Panc1 (cell line): ENCODE measurements around the gene TRPM5. TPM values are rescaled to one million over a fixed set of nuclear protein-coding genes. Genes with fewer than 3 reads are reported as not detected.

Source experiments
- ATAC-seq: fragments of 200-7000 bp; cut with Tn5 transposase; 2 replicates; pipeline ENCODE4 v1.9.1; 2020; ENCODE audit warnings: mild to moderate bottlenecking, moderate library complexity
- BruUV-seq: library from RNA; stranded (reverse); fragments of 400-500 nt; replicated peaks from 2 replicates; lab custom pipeline; 2021; lab: Mats Ljungman, UMichigan
- CTCF ChIA-PET: fragments of 300-600 bp; sonication (Branson Sonifier 250); formaldehyde crosslinking; loops from one replicate; lab custom pipeline; 2022; ENCODE audit warnings: antibody characterized with exemption; lab: Charles Lee
- POLR2A ChIA-PET: fragments of 300-600 bp; sonication (Branson Sonifier 250); formaldehyde crosslinking; loops from one replicate; lab custom pipeline; 2022; ENCODE audit warnings: antibody characterized with exemption; lab: Charles Lee
- DNase-seq: peaks from one replicate; pipeline ENCODE4 v3.0.0-alpha.2; 2010; ENCODE audit warnings: low read depth, low spot score
- H3K27ac ChIP-seq: 2 replicates; pipeline ENCODE4 v1.5.1; 2011; ENCODE audit warnings: mild to moderate bottlenecking, low read length, inconsistent platforms
- H3K27me3 ChIP-seq: fragments of 200-500 bp; sonication (Bioruptor generic); 2 replicates; pipeline ENCODE4 v1.6.0; 2014; ENCODE audit warnings: low read length, inconsistent platforms; ENCODE audit not compliant: control insufficient read depth, insufficient read depth
- H3K36me3 ChIP-seq: fragments of 200-500 bp; sonication (Bioruptor generic); 2 replicates; pipeline ENCODE4 v1.5.1; 2014; ENCODE audit warnings: inconsistent platforms, mild to moderate bottlenecking, low read length, moderate library complexity; ENCODE audit not compliant: control insufficient read depth, insufficient read depth
- H3K4me1 ChIP-seq: 2 replicates; pipeline ENCODE4 v1.5.1; 2011; ENCODE audit warnings: inconsistent platforms, mild to moderate bottlenecking, low read length, moderate library complexity; ENCODE audit not compliant: control insufficient read depth, insufficient read depth
- H3K4me3 ChIP-seq, 2 experiments: 2 replicates each; pipeline ENCODE4 v1.5.1; 2011 to 2012; ENCODE audit warnings: low read depth in 2 of 2, low read length in 2 of 2, mild to moderate bottlenecking in 2 of 2, inconsistent platforms in 1 of 2, moderate library complexity in 1 of 2
- H3K9me3 ChIP-seq: fragments of 200-500 bp; sonication (Bioruptor generic); 2 replicates; pipeline ENCODE4 v1.5.1; 2014; ENCODE audit warnings: low read depth, mild to moderate bottlenecking, inconsistent platforms, low read length, moderate library complexity; ENCODE audit not compliant: control insufficient read depth, insufficient read depth
- POLR2AphosphoS5 ChIP-seq: IDR thresholded peaks from 2 replicates; pipeline ENCODE4 v1.6.1; 2012; ENCODE audit warnings: mild to moderate bottlenecking, low read depth, low read length, moderate library complexity
- SIN3A ChIP-seq: IDR thresholded peaks from 2 replicates; pipeline ENCODE4 v1.6.1; 2012; ENCODE audit warnings: low read depth, mild to moderate bottlenecking, low read length, moderate library complexity, borderline replicate concordance; ENCODE audit not compliant: insufficient read depth
- TCF7L2 ChIP-seq: IDR thresholded peaks from 2 replicates; pipeline ENCODE4 v1.6.1; 2011; ENCODE audit warnings: mild to moderate bottlenecking, low read depth, low read length, inconsistent platforms
- in situ Hi-C: cut with HindIII; loops from 2 replicates; pipeline ENCODE4 v1.10.0; 2016; ENCODE audit warnings: low sequenced_read_pairs, low pct_unique_long_range_greater_than_20kb
- intact Hi-C: fragments of 100-400 bp; cut with micrococcal nuclease; formaldehyde crosslinking; loops from one replicate; pipeline ENCODE4 v1.10.0; 2022; ENCODE audit not compliant: unreplicated experiment
- total RNA-seq: library from RNA; stranded (reverse); gene quantifications from one replicate; pipeline ENCODE4 v1.2.1, GENCODE V29; 2021; ENCODE audit not compliant: unreplicated experiment
- TF ChIP-seq, protein P1 (sequence below), 2 experiments: IDR thresholded peaks; 2 replicates each; pipeline ENCODE4 v1.6.1; 2011 to 2012; ENCODE audit warnings: low read depth in 2 of 2, control low read depth in 1 of 2, low read length in 1 of 2, mild to moderate bottlenecking in 1 of 2, moderate library complexity in 1 of 2; ENCODE audit not compliant: insufficient read depth in 1 of 2
- TF ChIP-seq, protein P2 (sequence below): fragments of 450-650 bp; IDR thresholded peaks from 2 replicates; pipeline ENCODE4 v1.5.1; 2017; ENCODE audit warnings: mild to moderate bottlenecking

Gene TRPM5
- total RNA-seq, 1 experiment from 2014 or later, result 0.08 TPM

DNA sequence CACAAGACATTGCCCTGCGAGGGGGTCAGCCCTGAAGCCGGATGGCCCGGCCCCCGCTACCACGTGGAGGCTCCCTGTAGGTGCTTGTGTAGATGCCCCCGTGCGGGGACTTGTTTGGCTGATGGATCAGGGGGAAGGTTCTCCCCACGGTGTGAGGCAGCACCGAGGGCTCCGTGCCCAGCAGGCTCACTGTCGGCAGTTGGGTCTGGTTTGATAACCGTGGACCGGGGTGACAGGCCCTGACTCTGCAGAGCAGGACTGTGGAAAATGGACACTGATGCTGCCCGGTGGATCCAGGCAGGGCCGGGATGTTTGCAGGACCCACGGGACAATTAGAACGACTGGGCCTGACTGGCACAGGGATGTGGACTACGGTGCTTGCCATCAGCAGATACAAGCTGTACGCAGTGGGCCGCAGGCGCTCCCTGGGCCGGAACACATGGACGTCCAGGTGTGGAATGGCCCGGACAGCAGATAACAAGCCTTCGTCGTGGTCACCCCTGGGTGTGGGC is 19.5 kb upstream of the TRPM5 start:
- in situ Hi-C loops (no loop called here), intact Hi-C loops (no loop called here)
- Histone ChIP-seq H3K9me3 (no peaks in the 10 kb centered on the region), H3K4me3 (no peak overlapping the region), H3K27ac (no peak overlapping the region), H3K27me3 (peaks cover under 1% of the 10 kb centered on the region; the same call in 1 of the 2 replicates), H3K36me3 (no peaks in the 10 kb centered on the region), H3K4me1 (no peaks in the 10 kb centered on the region)
- BruUV-seq, result no TSS peak
- TF ChIP-seq TCF7L2 (no peak), SIN3A (no peak), POLR2AphosphoS5 (no peak)
- TF ChIP-seq, protein P1, sequence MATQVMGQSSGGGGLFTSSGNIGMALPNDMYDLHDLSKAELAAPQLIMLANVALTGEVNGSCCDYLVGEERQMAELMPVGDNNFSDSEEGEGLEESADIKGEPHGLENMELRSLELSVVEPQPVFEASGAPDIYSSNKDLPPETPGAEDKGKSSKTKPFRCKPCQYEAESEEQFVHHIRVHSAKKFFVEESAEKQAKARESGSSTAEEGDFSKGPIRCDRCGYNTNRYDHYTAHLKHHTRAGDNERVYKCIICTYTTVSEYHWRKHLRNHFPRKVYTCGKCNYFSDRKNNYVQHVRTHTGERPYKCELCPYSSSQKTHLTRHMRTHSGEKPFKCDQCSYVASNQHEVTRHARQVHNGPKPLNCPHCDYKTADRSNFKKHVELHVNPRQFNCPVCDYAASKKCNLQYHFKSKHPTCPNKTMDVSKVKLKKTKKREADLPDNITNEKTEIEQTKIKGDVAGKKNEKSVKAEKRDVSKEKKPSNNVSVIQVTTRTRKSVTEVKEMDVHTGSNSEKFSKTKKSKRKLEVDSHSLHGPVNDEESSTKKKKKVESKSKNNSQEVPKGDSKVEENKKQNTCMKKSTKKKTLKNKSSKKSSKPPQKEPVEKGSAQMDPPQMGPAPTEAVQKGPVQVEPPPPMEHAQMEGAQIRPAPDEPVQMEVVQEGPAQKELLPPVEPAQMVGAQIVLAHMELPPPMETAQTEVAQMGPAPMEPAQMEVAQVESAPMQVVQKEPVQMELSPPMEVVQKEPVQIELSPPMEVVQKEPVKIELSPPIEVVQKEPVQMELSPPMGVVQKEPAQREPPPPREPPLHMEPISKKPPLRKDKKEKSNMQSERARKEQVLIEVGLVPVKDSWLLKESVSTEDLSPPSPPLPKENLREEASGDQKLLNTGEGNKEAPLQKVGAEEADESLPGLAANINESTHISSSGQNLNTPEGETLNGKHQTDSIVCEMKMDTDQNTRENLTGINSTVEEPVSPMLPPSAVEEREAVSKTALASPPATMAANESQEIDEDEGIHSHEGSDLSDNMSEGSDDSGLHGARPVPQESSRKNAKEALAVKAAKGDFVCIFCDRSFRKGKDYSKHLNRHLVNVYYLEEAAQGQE (IDR thresholded peaks at IDR 0.05; ENCODE audit: insufficient read depth in 1 of 2, low read depth in 2 of 2, low read length in 1 of 2), result no peak
- TF ChIP-seq, protein P2, sequence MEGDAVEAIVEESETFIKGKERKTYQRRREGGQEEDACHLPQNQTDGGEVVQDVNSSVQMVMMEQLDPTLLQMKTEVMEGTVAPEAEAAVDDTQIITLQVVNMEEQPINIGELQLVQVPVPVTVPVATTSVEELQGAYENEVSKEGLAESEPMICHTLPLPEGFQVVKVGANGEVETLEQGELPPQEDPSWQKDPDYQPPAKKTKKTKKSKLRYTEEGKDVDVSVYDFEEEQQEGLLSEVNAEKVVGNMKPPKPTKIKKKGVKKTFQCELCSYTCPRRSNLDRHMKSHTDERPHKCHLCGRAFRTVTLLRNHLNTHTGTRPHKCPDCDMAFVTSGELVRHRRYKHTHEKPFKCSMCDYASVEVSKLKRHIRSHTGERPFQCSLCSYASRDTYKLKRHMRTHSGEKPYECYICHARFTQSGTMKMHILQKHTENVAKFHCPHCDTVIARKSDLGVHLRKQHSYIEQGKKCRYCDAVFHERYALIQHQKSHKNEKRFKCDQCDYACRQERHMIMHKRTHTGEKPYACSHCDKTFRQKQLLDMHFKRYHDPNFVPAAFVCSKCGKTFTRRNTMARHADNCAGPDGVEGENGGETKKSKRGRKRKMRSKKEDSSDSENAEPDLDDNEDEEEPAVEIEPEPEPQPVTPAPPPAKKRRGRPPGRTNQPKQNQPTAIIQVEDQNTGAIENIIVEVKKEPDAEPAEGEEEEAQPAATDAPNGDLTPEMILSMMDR, result no peak
- ChIA-PET CTCF (no interaction called here), POLR2A (no interaction called here)
- DNase-seq, result no peak
- ATAC-seq, result no peak

DNA sequence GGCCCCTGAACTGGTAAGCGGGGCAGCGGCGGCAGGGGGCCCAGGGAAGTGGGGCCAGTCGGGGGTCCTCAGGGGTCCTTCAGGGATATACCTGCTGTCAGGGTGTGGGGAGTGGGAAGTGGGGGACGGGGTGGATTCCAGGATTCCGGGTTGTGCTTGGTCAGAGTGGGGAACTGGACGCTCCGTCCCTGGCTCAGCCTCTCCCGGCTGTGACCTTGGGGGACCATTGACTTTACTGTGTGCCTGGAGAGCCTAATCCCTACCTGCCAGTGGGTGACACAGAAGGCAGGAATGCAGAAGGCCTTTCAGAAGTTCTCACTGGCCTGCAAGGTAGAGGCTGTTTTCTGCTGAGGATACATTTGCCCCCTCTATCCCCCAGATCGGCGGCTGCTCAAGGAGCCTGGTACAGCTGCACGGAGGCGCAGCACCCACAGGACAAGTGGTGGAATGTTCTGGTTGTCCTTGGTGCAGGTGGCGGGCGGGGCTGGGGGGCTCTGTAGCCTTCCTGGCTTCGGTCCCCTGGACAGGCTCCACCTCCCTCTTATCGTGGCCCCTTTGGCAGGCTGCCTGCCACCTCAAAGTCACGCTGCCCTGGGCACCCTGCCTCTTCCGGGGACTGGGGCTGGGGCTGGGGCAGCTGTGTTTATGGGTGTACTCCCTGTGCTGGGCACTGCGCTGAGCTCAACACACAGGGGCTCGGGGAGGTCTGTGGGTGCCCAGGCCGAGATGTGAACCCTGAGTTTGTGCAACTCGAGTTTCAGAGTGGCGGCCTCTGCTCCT is 18.9 kb upstream of the TRPM5 start:
- H3K4me1 ChIP-seq, result no peaks in the 10 kb centered on the region
- H3K9me3 ChIP-seq, result no peaks in the 10 kb centered on the region
- TF ChIP-seq, protein P2, result no peak
- TF ChIP-seq TCF7L2 (no peak), POLR2AphosphoS5 (no peak), SIN3A (no peak)
- TF ChIP-seq, protein P1 (IDR thresholded peaks at IDR 0.05; ENCODE audit: insufficient read depth in 1 of 2, low read depth in 2 of 2, low read length in 1 of 2), result no peak
- ChIA-PET POLR2A (no interaction called here), CTCF (no interaction called here)
- H3K4me3 ChIP-seq, result no peak overlapping the region
- in situ Hi-C loops (no loop called here), intact Hi-C loops (no loop called here)
- DNase-seq (no peak), ATAC-seq (peak; percentile 22; the same call in 1 of the 2 replicates)
- H3K27ac ChIP-seq, result no peak overlapping the region
- BruUV-seq, result no TSS peak
- no peaks in the 10 kb centered on the region for H3K27me3 ChIP-seq
- no peaks in the 10 kb centered on the region for H3K36me3 ChIP-seq
